ENCODE results near the gene MGAT4B.

- TF ChIP-seq GATA2 (IDR thresholded peaks at IDR 0.05; ENCODE audit: low read depth, low read length) = no peak
- TF ChIP-seq GATA3 (IDR thresholded peaks at IDR 0.05; ENCODE audit: low read depth, low read length) = no peak
These were observed 4.3 kb downstream of the MGAT4B start for GRCh38 chr5:179802207-179802883.
